Sigmoid colon (tissue), 4 donors: ENCODE measurements around the gene TJP1.

ENCODE experiments used
- EP300 ChIP-seq, 4 donors: sonication (generic); formaldehyde crosslinking; IDR thresholded peaks; one replicate each; pipeline ENCODE4 v1.6.1; 2017; ENCODE audit warnings: antibody characterized with exemption in 4 of 4
- POLR2A ChIP-seq, 2 donors: fragments of 450-650 bp; IDR thresholded peaks; one replicate each; pipeline ENCODE4 v1.6.1; 2016; ENCODE audit warnings: antibody characterized with exemption in 2 of 2, mild to moderate bottlenecking in 2 of 2, moderate library complexity in 2 of 2

DNA sequence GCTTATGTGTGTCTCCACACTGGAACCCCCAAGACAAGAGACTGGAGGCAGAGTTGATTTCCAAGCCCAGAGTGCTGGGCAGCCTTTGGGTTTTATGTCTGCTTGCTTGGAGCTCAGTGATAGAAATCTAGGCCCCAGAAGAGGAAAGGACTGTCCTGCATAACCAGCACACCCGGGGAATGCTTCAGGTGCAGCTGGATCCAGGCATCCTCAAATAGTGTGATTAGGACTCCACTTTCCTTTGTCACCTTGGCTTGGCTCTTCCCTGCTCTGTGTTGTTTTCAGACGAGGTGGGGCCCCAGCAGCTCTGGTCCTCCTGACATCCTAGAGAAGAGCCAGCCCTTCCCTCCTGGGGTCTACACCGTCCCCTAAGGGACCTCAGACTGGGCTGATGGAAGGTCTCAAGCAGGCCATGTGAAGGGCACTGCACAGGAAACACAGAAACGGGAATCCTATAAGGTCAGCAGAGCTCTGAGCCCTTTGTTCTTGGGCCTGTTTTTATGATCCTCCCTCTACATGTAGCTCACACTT lies 143.7 kb downstream of the TJP1 start:
- no peak for TF ChIP-seq EP300 (IDR thresholded peaks at IDR 0.05)
- no peak for TF ChIP-seq POLR2A (IDR thresholded peaks at IDR 0.05)
